EH (cell line): ENCODE measurements around the gene MTTP.
"Not testable (repeated sequence)": the region's sequence is repeated elsewhere in the genome, so short reads cannot be mapped to it uniquely, and the experiment has no call there.

ENCODE experiments used
- DNase-seq: peaks from one replicate; pipeline ENCODE4 v3.0.0-alpha.2; 2015; ENCODE audit warnings: low read depth

Gene MTTP

GRCh38 chr4:99574530-99575324 lies at the start of gene MTTP:
MTTP (plus strand) TSS chr4:99574824; CDS start chr4:99574910, 86 bp downstream.
- DNase-seq: no peak

GRCh38 chr4:99529228-99529627 lies 45.4 kb upstream of the MTTP start:
- DNase-seq: no peak

DNA sequence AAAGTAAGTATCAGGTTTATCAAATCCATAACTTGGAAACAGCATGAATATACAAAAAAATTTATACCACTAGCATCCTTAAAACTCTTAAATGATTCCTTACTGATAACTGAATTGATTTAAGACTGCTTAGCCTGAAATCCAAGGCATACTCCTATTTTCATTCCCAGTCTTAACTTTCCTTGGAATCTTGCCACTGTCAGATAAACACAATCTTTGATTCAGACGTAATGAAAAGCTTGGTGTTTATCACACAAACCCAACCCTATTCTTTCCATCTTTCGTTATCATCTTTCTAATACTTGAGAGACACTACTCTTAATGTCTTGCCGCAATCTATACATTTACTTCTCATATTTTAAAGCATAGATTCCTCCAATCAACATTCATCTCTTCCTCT lies 44.7 kb upstream of the MTTP start:
- DNase-seq: no peak

GRCh38 chr4:99534699-99535098 lies 39.9 kb upstream of the MTTP start:
- not testable (repeated sequence) for DNase-seq

DNA sequence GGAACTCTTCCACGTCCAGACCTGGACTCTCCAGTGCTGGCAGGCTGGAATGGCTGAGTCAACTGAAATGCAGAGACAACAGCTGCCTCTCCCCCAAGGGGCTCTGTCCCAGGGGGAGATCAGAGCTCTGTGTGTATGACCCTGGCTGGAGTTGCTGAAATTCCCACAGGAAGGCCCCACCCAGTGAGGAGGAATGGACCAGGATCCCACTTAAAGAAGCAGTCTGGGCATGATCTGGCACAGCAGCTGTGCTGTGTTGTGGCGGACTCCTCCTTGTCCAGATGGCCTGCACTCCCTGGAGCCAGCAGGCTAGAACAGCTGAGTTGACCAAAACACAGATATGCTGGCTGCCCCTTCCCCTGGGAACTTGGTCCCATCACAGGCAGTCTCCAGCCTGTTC lies 38.4 kb upstream of the MTTP start:
- DNase-seq: no peak

DNA sequence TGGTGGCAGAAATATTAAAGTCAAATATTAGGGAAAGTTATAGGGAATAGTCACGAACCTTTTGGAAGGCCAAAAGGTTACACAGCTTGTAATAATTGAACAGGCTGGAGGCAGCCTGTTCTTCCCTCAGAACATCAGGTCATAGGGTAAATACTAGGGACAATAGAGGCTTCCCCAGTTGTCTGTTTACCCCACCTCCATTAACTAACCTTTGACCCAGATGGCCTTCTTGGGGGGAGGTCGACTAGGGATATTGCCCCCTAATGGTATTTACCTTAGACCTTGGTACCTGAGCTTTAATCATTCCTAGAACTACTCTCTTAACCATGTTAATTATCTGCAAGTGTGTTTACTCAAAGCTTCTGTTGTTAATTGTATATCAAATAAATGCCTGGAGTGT lies 37.8 kb upstream of the MTTP start:
- no peak for DNase-seq

DNA sequence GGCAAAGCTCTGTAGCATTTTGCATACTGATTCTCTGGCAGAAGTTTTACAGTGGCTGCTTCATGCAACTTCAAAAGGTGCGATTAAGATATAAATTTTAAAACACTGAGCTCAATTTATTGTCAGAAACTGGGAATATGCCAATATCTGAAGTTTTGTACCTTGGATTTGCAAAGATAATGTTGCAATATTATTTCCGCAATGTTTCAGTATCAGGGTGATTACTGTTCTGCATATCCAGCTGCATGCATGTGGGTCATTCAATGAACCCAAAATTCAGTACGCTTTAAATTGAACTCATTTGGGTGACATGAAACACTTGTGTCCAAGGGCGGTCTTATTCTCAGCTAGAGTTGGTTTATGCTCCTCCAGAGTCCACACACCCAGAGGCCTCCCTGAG lies 37.0 kb upstream of the MTTP start:
- no peak for DNase-seq

DNA sequence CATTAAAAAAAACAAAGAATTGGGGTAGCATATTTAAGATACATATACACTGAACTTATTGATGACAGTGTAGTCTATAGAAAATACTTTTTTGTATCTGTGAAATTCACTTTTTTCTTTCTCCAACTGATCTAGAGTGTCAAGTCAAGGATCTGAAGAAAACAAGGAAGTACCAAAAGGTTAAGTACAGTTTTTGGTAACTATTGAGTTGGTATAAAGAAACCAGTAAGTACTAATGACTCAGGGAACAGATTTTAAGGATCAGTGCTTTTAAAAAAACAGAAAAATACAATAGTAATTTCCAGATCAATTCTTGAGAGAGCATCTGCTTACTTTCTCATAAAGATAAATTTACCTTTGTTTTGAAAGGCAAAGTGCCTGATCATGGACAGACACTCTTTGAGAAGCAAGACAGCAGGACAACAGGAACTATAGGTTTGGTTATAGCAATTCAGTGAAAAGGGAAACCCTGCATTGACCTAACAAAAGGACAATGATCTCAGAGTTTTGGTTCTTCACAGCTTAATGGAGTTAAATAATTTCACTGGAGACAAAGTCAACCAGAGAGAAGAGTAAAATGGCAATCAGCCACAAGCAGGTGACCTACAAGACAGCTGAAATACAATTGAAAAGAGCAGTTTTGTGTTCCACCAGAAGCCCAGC lies 34.2 kb upstream of the MTTP start:
- DNase-seq: no peak

DNA sequence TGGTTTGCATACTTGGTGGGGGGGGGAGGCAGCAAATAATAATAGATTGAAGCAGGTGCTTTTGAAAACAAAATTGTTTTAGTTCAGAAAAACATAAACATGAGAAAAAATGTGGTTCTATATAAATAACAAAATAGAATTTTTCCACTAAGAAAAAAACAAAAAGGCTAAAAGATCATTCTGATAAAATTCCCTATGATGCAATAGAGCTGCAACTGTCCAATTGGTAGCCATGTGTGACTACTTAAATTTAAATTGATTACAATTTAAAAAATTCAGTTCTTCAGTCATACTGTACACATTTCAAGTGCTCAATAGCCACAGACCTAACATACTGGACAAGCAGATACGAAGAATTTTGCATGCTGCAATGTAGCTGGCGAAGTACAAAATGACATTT lies 21.8 kb upstream of the MTTP start:
- no peak for DNase-seq

- DNase-seq: peak; percentile 99
Observed at GRCh38 chr4:99563310-99564186, 11.1 kb upstream of the MTTP start, which contains the start of gene TRMT10A. TRMT10A (minus strand) TSS chr4:99564039; CDS start chr4:99559338, 4,701 bp downstream.

GRCh38 chr4:99564921-99565320 lies 9.7 kb upstream of the MTTP start:
- DNase-seq: no peak

DNA sequence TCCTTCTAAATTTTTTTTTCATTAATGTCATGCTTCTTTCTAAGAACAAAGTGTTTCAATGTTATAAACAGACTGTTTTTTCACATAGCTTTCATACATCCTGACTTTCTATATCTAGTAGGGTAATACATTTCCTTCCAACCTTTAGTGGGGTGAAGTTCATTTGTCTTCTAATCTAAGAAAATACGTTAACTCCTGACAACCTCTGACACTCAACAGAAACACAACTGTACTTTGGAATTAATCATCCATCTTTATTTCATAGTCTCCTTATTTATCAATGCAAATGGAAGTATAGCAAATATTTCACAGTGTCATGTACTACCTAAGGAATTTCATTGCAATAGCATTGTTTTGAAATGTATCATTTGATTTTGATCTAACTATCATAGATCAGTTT lies 2.7 kb upstream of the MTTP start:
- DNase-seq: no peak

- peak; percentile 35 for DNase-seq
Observed at GRCh38 chr4:99572527-99573240, 1.9 kb upstream of the MTTP start.

DNA sequence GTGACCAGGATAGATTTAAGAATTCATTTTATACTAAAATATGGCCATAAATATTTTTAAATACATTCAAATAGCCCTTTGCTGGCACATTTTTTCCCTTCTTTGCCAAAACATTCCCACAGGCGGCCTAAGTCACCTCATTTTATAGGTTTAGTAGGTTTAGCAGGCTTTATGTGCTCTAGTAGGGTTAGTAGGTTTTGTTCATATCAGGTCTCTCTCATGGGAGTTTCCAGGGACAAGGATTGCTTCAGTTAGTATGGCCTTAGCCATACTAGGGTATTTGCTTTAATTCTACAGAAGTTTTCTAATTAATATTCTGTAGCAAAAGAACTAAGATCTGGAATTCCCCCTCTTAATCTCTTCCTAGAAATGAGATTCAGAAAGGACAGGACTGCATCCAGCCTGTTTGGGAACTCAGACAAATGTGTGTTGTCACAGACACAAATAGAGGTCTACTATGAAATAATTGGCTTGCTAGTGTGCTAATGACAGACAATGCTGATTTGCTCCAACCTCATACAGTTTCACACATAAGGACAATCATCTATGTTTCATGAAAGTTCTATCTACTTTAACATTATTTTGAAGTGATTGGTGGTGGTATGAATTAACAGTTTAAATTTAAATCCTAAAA lies 772 bp upstream of the MTTP start:
- DNase-seq: no peak

DNA sequence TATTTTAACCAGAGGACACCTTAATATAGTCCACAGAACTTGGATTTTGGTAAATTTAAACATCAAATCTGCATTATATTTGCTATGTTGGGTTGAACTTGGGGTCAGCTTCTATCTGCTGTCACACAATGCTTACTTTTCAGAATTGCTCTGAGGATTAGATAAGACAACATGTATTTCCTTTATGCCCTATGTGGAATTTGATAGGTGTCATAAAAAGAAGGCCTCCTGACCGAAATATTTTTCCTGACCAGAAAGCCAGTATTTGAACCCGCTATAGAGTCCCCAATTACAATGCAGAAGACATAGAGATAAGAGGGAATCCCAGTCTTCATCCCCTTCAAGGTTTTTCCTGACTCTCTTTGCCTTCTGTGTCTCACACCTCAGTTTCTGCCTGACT lies 4.1 kb downstream of the MTTP start:
- no peak for DNase-seq

- DNase-seq: no peak
Observed at GRCh38 chr4:99585516-99585915, 10.9 kb downstream of the MTTP start.

DNA sequence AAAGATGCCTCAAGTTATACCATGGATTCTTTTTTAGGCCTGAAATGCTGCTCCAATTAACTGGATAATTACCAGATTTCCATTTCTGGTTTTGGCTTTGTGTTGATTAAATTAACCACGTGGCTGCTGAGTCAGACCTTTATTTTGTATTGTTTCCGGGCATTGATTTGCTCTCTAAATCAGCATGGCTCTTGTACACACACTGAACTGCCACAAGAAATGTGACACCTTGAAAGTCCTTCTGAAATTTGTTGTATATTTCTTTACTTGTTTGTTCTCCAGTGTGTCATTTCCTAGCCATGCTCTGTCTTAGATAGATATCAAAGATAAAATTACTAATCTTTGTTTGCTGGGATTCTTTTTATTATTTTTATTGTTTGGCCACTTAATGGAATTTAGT lies 11.7 kb downstream of the MTTP start:
- DNase-seq: no peak

DNA sequence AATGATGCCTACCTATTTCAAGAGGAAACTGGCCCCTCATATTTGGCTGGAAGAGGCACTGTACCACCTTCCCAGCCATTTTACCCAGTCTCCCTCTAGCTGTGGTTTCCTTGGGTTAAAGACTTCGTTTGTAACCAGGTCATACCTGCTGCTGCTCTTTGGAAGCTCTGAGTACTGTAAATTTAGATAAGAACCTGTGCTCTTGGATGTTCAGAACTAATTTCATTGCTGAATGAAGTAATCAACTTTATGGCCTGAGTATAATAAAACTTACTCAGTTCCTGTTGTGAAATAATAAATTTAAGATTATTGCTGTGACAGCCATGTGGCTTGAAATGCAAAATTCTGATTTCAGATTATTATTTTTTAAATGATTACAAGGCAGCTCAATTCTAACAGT lies 12.2 kb downstream of the MTTP start:
- DNase-seq: no peak

- no peak for DNase-seq
Observed at GRCh38 chr4:99587309-99587708, 12.7 kb downstream of the MTTP start.

GRCh38 chr4:99587803-99588202 lies 13.2 kb downstream of the MTTP start:
- DNase-seq: peak; percentile 3

- no peak for DNase-seq
Observed at GRCh38 chr4:99591757-99592156, 17.1 kb downstream of the MTTP start.
